Measurements from ENCODE around the gene ZNF175. TPM values are rescaled to one million over a fixed set of nuclear protein-coding genes. Genes with fewer than 3 reads are reported as not detected.

The ZNF175 gene
- total RNA-seq, 1 experiment from 2014 or later, result 9.3 TPM

- BruUV-seq (replicated peaks), result no TSS peak
- no peaks in the 10 kb centered on the region for H3K9me2 ChIP-seq (ENCODE audit: insufficient read depth)
- no peak overlapping the region for H2AFZ ChIP-seq (ENCODE audit: low read depth, low read length, poor library complexity, severe bottlenecking)
- no peaks in the 10 kb centered on the region for H3K36me3 ChIP-seq (ENCODE audit: control insufficient read depth in 1 of 2, insufficient read depth in 2 of 2, low read length in 2 of 2)
- H4K20me1 ChIP-seq (ENCODE audit: insufficient read depth), result no peaks in the 10 kb centered on the region
- POLR2A ChIA-PET, result no interaction called here
- H3K79me2 ChIP-seq (ENCODE audit: insufficient read depth, low read length), result no peaks in the 10 kb centered on the region
- intact Hi-C loops (cut with micrococcal nuclease), result loop anchor here (5.0 kb wide), 1 partner anchor 129 kb away; no protein-coding TSS in a partner anchor
- H3K4me3 ChIP-seq (replicated peaks in 1 of 2; ENCODE audit: low read depth in 1 of 2, low read length in 2 of 2), result no peak overlapping the region
- H3K4me2 ChIP-seq (ENCODE audit: low read length), result no peak overlapping the region
- H3K4me1 ChIP-seq (ENCODE audit: control insufficient read depth in 1 of 2, insufficient read depth in 2 of 2, low read length in 2 of 2), result no peaks in the 10 kb centered on the region
- H3K9ac ChIP-seq (ENCODE audit: low read length), result no peak overlapping the region
- peaks cover 41% of the 10 kb centered on the region for H3K27me3 ChIP-seq (ENCODE audit: insufficient read depth, low read length)
- ATAC-seq (no peak), DNase-seq (ENCODE audit: low read depth, low spot score) (no peak)
- TF ChIP-seq EZH2phosphoT487 (IDR thresholded peaks at IDR 0.05; ENCODE audit: borderline replicate concordance), result no peak
- TF ChIP-seq EZH2 (IDR thresholded peaks at IDR 0.05), result no peak
- TF ChIP-seq MAX (IDR thresholded peaks at IDR 0.05), result no peak
- TF ChIP-seq RAD21 (IDR thresholded peaks at IDR 0.05; ENCODE audit: low read depth), result no peak
- no peak for TF ChIP-seq SRF (IDR thresholded peaks at IDR 0.05; ENCODE audit: low read depth)
- no peak for TF ChIP-seq TCF7L2 (IDR thresholded peaks at IDR 0.05; ENCODE audit: borderline replicate concordance, extremely low read depth, insufficient read depth, insufficient read length)
- no peak for TF ChIP-seq CEBPB (IDR thresholded peaks at IDR 0.05; ENCODE audit: low read depth)
- TF ChIP-seq ZFX (IDR thresholded peaks at IDR 0.05), result no peak
- TF ChIP-seq EGR1 (IDR thresholded peaks at IDR 0.05; ENCODE audit: low read depth), result no peak
- no peak for TF ChIP-seq ELF1 (IDR thresholded peaks at IDR 0.05; ENCODE audit: borderline replicate concordance, low read depth)
- TF ChIP-seq ZNF274 (IDR thresholded peaks at IDR 0.05; ENCODE audit: low read depth, low read length), result no peak
- no peak for TF ChIP-seq JUND (IDR thresholded peaks at IDR 0.05)
- no peak for TF ChIP-seq SIN3A (IDR thresholded peaks at IDR 0.05; ENCODE audit: low read depth)
- TF ChIP-seq REST (IDR thresholded peaks at IDR 0.05; ENCODE audit: low read depth), result no peak
- TF ChIP-seq POLR2A (IDR thresholded peaks at IDR 0.05; ENCODE audit: borderline replicate concordance, extremely low read depth, insufficient read depth, insufficient read length), result no peak
- TF ChIP-seq ATF3 (IDR thresholded peaks at IDR 0.05), result no peak
- no peak for TF ChIP-seq FOSL1 (IDR thresholded peaks at IDR 0.05; ENCODE audit: low read depth)
- CTCF ChIA-PET, result no interaction called here
- H3K9me3 ChIP-seq (ENCODE audit: control insufficient read depth in 1 of 2, insufficient read depth in 1 of 2, low read depth in 1 of 2, low read length in 2 of 2), result no peaks in the 10 kb centered on the region
- RAD21 ChIA-PET (ENCODE audit: low non-redundant PET in 1 of 2, low total read pairs in 2 of 2, uncharacterized antibody in 2 of 2, unreplicated experiment in 2 of 2), result no interaction called here
- no peak overlapping the region for H3K27ac ChIP-seq (ENCODE audit: low read depth, low read length)
Measured at GRCh38 chr19:51550848-51551672, 20.0 kb upstream of the ZNF175 start.

All from HCT116 (cell line).